ENCODE data around the gene GNB1L. TPM values are rescaled to one million over a fixed set of nuclear protein-coding genes. Genes with fewer than 3 reads are reported as not detected.

Gene GNB1L
- total RNA-seq, 1 donor from 2014 or later, result 7.8 TPM

DNA sequence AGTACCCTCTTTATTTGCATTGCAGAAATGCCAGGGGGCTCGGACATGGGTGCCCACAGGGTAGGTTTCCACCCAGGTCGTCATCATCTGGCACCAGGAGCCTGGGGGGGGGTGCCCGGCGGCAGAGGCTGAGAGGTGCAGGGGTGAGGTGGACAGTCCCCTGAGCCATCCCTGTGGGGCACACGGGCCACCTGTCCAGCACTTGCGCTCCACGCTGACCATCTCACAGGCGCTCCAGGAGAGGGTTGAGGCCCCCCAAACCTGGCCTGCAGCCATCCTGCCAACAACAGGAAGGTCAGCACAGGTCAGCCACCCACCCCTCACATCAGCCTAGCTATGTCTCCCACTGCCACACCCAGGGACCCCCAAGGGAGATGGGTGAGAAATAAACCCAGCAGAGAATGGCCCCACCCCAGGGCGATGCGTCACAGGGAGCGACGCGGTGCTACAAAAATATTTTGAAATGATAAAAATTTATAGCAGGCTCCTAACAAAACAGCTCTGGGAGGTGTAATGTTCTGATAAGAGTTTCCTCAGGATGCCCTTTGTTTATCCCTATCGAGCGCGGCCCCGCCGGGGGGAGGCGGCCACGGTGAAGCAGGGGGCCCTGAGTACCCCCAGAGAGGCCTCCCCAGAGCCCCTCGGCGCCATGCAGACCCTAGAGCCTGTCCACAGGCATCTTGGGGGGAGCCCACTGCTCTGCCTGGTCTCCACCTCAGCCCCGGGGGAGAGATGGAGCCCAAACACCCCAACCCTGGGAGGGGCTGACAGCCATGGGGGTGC lies 21.0 kb upstream of the GNB1L start:
- ATAC-seq, result no peak
- peaks cover 29% of the 10 kb centered on the region for H3K4me1 ChIP-seq

DNA sequence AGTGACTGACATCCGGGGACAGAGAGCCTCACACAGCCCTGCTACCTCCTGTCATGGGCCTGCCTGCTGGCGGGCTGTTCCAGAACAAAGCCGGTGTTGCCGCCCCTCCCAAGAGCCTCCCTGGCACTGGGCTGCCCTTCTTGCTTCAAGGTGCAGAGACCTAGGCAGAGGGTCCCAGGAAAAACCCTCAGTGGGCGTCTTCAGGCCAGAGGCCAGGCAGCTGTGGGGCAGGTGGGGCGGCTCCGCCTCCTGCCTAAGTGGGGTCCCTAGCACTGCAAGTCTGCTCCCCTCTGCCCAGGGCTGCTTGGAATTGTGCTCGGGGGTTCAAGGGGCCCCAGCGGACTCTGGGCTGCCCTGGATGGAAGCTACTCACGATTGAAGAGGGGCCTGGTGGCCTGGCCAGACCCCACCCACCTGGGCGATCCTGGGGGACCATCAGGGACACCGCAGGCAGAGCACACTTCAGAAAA lies 20.4 kb upstream of the GNB1L start:
- TF ChIP-seq, protein P1, sequence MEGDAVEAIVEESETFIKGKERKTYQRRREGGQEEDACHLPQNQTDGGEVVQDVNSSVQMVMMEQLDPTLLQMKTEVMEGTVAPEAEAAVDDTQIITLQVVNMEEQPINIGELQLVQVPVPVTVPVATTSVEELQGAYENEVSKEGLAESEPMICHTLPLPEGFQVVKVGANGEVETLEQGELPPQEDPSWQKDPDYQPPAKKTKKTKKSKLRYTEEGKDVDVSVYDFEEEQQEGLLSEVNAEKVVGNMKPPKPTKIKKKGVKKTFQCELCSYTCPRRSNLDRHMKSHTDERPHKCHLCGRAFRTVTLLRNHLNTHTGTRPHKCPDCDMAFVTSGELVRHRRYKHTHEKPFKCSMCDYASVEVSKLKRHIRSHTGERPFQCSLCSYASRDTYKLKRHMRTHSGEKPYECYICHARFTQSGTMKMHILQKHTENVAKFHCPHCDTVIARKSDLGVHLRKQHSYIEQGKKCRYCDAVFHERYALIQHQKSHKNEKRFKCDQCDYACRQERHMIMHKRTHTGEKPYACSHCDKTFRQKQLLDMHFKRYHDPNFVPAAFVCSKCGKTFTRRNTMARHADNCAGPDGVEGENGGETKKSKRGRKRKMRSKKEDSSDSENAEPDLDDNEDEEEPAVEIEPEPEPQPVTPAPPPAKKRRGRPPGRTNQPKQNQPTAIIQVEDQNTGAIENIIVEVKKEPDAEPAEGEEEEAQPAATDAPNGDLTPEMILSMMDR (IDR thresholded peaks at IDR 0.05), result no peak
- Histone ChIP-seq H3K36me3 (peaks cover 5% of the 10 kb centered on the region), H3K4me3 (no peak overlapping the region), H3K27me3 (no peaks in the 10 kb centered on the region), H3K27ac (peak overlapping the region; percentile 48), H3K4me1 (peaks cover 27% of the 10 kb centered on the region), H3K9me3 (no peaks in the 10 kb centered on the region)
- DNase-seq (peak; percentile 70), ATAC-seq (no peak)
- intact Hi-C loops (cut with DNase I), result no loop called here

More for the DNA sequence above, 21.0 kb upstream of the GNB1L start:
- DNase-seq, result peak; percentile 60
- Histone ChIP-seq H3K9me3 (no peaks in the 10 kb centered on the region), H3K4me3 (no peak overlapping the region), H3K27ac (peak overlapping the region; percentile 48), H3K36me3 (peaks cover 5% of the 10 kb centered on the region), H3K27me3 (no peaks in the 10 kb centered on the region)
- TF ChIP-seq, protein P1 (IDR thresholded peaks at IDR 0.05), result no peak
- intact Hi-C loops (cut with DNase I), result no loop called here

DNA sequence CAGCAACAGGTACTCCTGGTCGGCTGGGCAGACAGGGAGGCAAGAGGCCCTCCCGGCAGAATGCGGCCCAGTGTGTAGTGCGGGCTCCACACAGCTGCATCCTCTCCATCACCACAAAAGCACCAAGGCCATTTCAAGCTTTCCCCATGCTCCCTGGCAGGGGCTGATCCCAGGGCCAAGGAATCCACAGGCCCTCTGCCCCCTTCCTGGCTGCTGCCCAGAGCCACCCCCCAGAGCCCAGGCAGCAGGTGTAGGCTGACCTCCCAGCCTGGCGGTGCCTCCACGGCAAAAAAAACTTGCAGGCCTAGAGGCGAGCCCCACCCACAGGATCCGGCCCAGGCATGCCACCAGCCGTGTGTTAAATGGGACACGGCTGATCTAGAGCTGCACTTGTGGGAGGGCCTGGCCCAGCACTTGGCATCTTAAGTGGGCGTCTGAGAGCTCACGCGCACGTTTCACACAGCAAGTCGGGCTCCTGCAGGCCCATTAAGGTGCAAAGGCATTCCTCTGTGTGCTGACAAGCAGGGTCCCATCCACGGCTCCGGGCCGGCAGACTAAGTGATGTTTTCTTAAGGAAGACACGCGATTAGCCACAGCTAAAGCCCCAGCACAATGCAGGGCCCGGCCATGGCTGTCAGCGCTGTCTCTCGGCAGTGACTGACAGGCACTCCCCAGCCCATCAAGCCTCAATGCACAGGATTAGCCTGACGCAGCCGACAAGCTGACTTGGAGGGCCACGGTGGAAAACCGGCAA lies 19.8 kb upstream of the GNB1L start:
- intact Hi-C loops (cut with DNase I), result no loop called here
- no peaks in the 10 kb centered on the region for H3K9me3 ChIP-seq
- TF ChIP-seq, protein P1 (IDR thresholded peaks at IDR 0.05), result no peak
- H3K36me3 ChIP-seq, result peaks cover 5% of the 10 kb centered on the region
- no peak overlapping the region for H3K4me3 ChIP-seq
- peak overlapping the region; percentile 48 for H3K27ac ChIP-seq
- peaks cover 27% of the 10 kb centered on the region for H3K4me1 ChIP-seq
- no peaks in the 10 kb centered on the region for H3K27me3 ChIP-seq
- ATAC-seq (peak; percentile 83), DNase-seq (peak; percentile 91)

DNA sequence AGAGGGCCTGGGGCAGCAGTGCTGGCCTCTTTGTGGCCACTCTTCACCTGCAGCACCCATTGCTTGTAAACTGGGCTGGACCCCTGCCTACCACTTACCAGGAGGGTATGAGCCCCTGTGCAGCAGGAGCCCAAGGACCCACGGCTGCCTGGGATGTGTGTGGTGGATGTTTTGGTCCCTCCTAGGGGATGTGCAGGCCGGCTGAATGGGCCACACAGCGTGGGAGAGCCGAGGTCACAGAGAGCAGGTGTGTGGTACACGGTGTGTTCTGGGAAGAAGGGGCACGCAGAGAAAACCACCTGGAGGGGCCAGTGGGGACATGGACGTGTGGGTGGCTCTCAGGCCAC lies 19.3 kb upstream of the GNB1L start:
- Histone ChIP-seq H3K4me3 (no peak overlapping the region), H3K4me1 (peaks cover 27% of the 10 kb centered on the region), H3K36me3 (peaks cover 5% of the 10 kb centered on the region), H3K27ac (peak overlapping the region; percentile 48), H3K9me3 (no peaks in the 10 kb centered on the region), H3K27me3 (no peaks in the 10 kb centered on the region)
- intact Hi-C loops (cut with DNase I), result no loop called here
- DNase-seq, result no peak
- no peak for ATAC-seq
- TF ChIP-seq, protein P1 (IDR thresholded peaks at IDR 0.05), result no peak

DNA sequence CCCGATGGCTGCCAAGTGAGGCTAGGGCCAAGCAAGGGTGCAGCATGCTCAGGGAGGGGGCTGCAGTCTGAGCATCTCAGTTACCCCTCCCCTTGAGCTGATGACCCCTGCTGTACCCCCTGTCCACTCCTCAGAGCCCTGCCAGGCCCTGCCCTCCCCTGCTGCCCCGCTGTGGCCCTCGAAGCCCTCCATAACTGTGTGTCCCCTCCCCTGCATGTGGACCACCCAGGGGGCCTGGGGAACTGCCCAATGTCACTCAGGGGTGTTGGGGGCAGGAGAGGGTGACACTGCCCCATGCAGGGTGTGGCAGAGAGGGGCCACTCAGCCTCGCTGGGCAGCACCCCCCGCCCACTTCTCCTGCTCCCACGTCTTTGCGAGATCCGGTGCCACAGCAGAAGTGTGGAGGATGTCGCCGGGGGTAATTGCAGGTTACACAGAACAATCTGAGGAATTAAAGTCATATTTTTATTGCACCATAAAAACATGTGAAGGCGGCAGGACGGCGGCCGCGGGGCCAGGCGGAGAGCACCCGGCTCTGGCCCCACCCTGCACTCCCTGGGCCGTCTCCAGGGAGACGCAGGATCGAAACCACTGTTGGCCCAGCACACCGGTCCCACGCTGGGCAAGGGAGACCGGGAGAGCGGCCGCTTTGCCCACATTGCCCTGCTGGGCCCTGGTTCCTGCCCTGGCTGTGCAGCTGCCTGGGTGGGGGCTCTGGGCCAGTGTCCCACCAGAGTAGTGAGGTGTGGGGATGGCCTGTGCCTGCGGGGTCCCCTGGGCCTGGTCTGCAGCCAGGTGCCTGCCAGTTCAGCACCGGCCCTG lies 18.7 kb upstream of the GNB1L start:
- H3K4me1 ChIP-seq, result peaks cover 27% of the 10 kb centered on the region
- H3K9me3 ChIP-seq, result no peaks in the 10 kb centered on the region
- H3K27me3 ChIP-seq, result no peaks in the 10 kb centered on the region
- ATAC-seq, result peak; percentile 30
- H3K4me3 ChIP-seq, result no peak overlapping the region
- TF ChIP-seq, protein P1 (IDR thresholded peaks at IDR 0.05), result no peak
- H3K27ac ChIP-seq, result peak overlapping the region; percentile 48
- peak; percentile 68 for DNase-seq
- intact Hi-C loops (cut with DNase I), result no loop called here
- peaks cover 5% of the 10 kb centered on the region for H3K36me3 ChIP-seq

Measured in upper lobe of right lung (tissue), 1 donor.